Stimulated activated CD4-positive, alpha-beta T cell treated with anti-CD3 and anti-CD28 coated beads, Interleukin-2, amount 100 ng/mL, for 4 hours (primary cell): ENCODE results near the gene DYNLT2B.
"Not testable (repeated sequence)": the region's sequence is repeated elsewhere in the genome, so short reads cannot be mapped to it uniquely, and the experiment has no call there.

ENCODE experiments used
- DNase-seq: peaks from one replicate; pipeline ENCODE4 v3.0.0-alpha.2; 2020; ENCODE audit warnings: low read depth

Gene DYNLT2B

GRCh38 chr3:196272826-196273225, 45.2 kb downstream of the DYNLT2B start:
- DNase-seq = no peak

- no peak for DNase-seq
Measured at GRCh38 chr3:196270499-196270898, 47.5 kb downstream of the DYNLT2B start.

GRCh38 chr3:196268284-196269163, 49.5 kb downstream of the DYNLT2B start:
- DNase-seq = no peak

- no peak for DNase-seq
Measured at GRCh38 chr3:196263819-196264218, 54.2 kb downstream of the DYNLT2B start.

- DNase-seq = no peak
Measured at GRCh38 chr3:196260784-196261183, 57.3 kb downstream of the DYNLT2B start.

- no peak for DNase-seq
Measured at GRCh38 chr3:196255776-196256175, 62.3 kb downstream of the DYNLT2B start.

GRCh38 chr3:196254376-196255283, 63.4 kb downstream of the DYNLT2B start:
- DNase-seq = no peak

GRCh38 chr3:196251918-196252317, 66.1 kb downstream of the DYNLT2B start:
- DNase-seq = no peak

GRCh38 chr3:196246612-196247308, 71.3 kb downstream of the DYNLT2B start:
- no peak for DNase-seq

GRCh38 chr3:196244166-196244565, 73.9 kb downstream of the DYNLT2B start:
- not testable (repeated sequence) for DNase-seq

- DNase-seq = no peak
Measured at GRCh38 chr3:196241704-196242103, 76.3 kb downstream of the DYNLT2B start.
